Thoracic aorta (tissue), 2 donors: Measurements from ENCODE around the gene ZNF827. TPM values are rescaled to one million over a fixed set of nuclear protein-coding genes. Genes with fewer than 3 reads are reported as not detected.

Experiments used
- ATAC-seq: fragments of 150-250 bp; one replicate; pipeline ENCODE4 v1.8.0; 2017; ENCODE audit warnings: low read depth; ENCODE audit not compliant: insufficient number of reproducible peaks, low FRiP score
- DNase-seq: peaks from one replicate; pipeline ENCODE4 v3.0.0-alpha.2; 2020; ENCODE audit warnings: low spot score
- H3K27ac ChIP-seq, 2 donors: fragments of 200-600 bp; sonication (generic); 1 replicate in 1 of 2; 2 replicates in 1 of 2; pipeline ENCODE4 v1.5.1; 2016; ENCODE audit warnings: mild to moderate bottlenecking in 2 of 2, moderate library complexity in 2 of 2
- H3K27me3 ChIP-seq: fragments of 200-600 bp; sonication (generic); replicated peaks from 2 replicates; pipeline ENCODE4 v1.6.0; 2016; ENCODE audit warnings: mild to moderate bottlenecking; ENCODE audit not compliant: insufficient read depth
- H3K36me3 ChIP-seq: fragments of 200-600 bp; sonication (generic); one replicate; pipeline ENCODE4 v1.5.1; 2016
- H3K4me1 ChIP-seq, 2 donors: fragments of 200-600 bp; sonication (generic); 1 replicate in 1 of 2; 2 replicates in 1 of 2; pipeline versions ENCODE4 v1.5.1 to v1.6.0; 2016; ENCODE audit warnings: low read depth in 2 of 2, mild to moderate bottlenecking in 1 of 2; ENCODE audit not compliant: control insufficient read depth in 1 of 2
- H3K4me3 ChIP-seq: fragments of 200-600 bp; sonication (generic); 2 replicates; pipeline ENCODE4 v1.5.1; 2016; ENCODE audit warnings: mild to moderate bottlenecking
- H3K9me3 ChIP-seq: fragments of 200-600 bp; sonication (generic); 2 replicates; pipeline ENCODE4 v1.5.1; 2016
- CTCF ChIP-seq: fragments of 200-600 bp; sonication (generic); IDR thresholded peaks from one replicate; pipeline ENCODE4 v1.5.1; 2019; ENCODE audit warnings: antibody characterized with exemption
- total RNA-seq, 2 donors: library from RNA; depleted of rRNA; stranded (reverse); fragments of >200 nt; gene quantifications; one replicate each; pipeline versions ENCODE4 v1.1.0 to v1.2.3, GENCODE V29; 2016

ZNF827 gene
- total RNA-seq, 2 donors from 2014 or later = 20.2 to 41.4 TPM

- no peak for ATAC-seq
- H3K36me3 ChIP-seq = no peaks in the 10 kb centered on the region
- TF ChIP-seq CTCF = no peak
- H3K27ac ChIP-seq = no peak overlapping the region
- no peak overlapping the region for H3K4me3 ChIP-seq
- no peaks in the 10 kb centered on the region for H3K9me3 ChIP-seq
- H3K27me3 ChIP-seq = no peaks in the 10 kb centered on the region
- H3K4me1 ChIP-seq = peaks cover 11 to 62% of the 10 kb centered on the region in 2 donors
- no peak for DNase-seq
These were observed 78.2 kb downstream of the ZNF827 start for GRCh38 chr4:145860446-145860845.

GRCh38 chr4:145859926-145860325 lies 78.7 kb downstream of the ZNF827 start:
- no peak overlapping the region for H3K4me3 ChIP-seq
- no peaks in the 10 kb centered on the region for H3K27me3 ChIP-seq
- DNase-seq (no peak), ATAC-seq (no peak)
- H3K9me3 ChIP-seq = no peaks in the 10 kb centered on the region
- no peak for TF ChIP-seq CTCF
- no peaks in the 10 kb centered on the region for H3K36me3 ChIP-seq
- H3K27ac ChIP-seq = no peak overlapping the region
- H3K4me1 ChIP-seq = peaks cover 6 to 56% of the 10 kb centered on the region in 2 donors

- no peak for ATAC-seq
- no peak for DNase-seq
- H3K27me3 ChIP-seq = no peaks in the 10 kb centered on the region
- no peak for TF ChIP-seq CTCF
- H3K27ac ChIP-seq = no peak overlapping the region
- H3K9me3 ChIP-seq = no peaks in the 10 kb centered on the region
- peaks cover 6 to 52% of the 10 kb centered on the region in 2 donors for H3K4me1 ChIP-seq
- no peak overlapping the region for H3K4me3 ChIP-seq
- H3K36me3 ChIP-seq = no peaks in the 10 kb centered on the region
These were observed 79.2 kb downstream of the ZNF827 start for GRCh38 chr4:145859426-145859825.

GRCh38 chr4:145852256-145852839 lies 86.3 kb downstream of the ZNF827 start:
- Histone ChIP-seq H3K36me3 (no peaks in the 10 kb centered on the region), H3K27me3 (no peaks in the 10 kb centered on the region), H3K4me1 (peaks cover 10 to 29% of the 10 kb centered on the region in 2 donors), H3K9me3 (no peaks in the 10 kb centered on the region), H3K27ac (no peak overlapping the region), H3K4me3 (no peak overlapping the region)
- DNase-seq (no peak), ATAC-seq (no peak)
- TF ChIP-seq CTCF = no peak

GRCh38 chr4:145851511-145852201 lies 87.0 kb downstream of the ZNF827 start:
- TF ChIP-seq CTCF = no peak
- DNase-seq = no peak
- no peak for ATAC-seq

More at GRCh38 chr4:145851511-145852201, 87.0 kb downstream of the ZNF827 start:
- Histone ChIP-seq H3K36me3 (no peaks in the 10 kb centered on the region), H3K9me3 (no peaks in the 10 kb centered on the region), H3K27me3 (no peaks in the 10 kb centered on the region), H3K4me3 (no peak overlapping the region), H3K4me1 (peaks cover 10 to 29% of the 10 kb centered on the region in 2 donors), H3K27ac (no peak overlapping the region)
